ENCODE results near the gene PELO.

PELO gene

DNA sequence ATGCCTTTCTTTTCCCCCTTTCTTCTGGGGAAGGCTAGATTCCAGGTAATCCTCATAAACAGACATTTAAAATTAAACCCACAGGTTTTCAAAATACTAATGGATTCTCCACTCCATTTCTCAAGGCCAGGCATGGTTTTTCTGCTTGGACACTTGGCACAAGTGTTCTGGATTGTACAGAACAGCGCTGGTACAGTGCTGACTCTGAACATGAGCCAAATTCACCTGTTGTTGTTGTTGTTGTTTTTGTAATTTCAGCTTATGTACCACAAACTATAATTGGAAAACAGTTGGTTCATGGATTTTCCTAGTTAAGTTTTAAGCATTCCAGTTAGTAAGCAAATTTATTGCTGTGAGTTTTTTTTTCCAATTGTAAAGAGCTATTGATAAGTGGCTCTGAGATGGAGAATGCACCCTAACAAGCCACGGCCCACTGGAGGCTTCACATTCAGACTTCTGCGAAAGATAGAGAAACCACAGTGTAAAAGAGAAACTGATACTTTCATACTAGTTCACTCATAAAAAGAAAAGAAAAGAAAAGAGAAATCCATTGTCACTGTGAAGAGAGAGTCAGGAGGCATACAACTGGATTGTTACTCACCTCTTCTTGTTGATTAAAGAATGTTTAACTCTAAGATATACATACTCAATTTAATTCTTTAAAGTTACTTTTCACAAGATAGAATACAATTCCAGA lies 16.2 kb upstream of the PELO start:
- in situ Hi-C loops (cut with MboI; ENCODE audit: low sequenced_read_pairs): no loop called here

GRCh38 chr5:52772668-52773067 lies 15.0 kb upstream of the PELO start:
- in situ Hi-C loops (cut with MboI; ENCODE audit: low sequenced_read_pairs): no loop called here

- in situ Hi-C loops (cut with MboI; ENCODE audit: low sequenced_read_pairs): no loop called here
These were observed 14.4 kb upstream of the PELO start for GRCh38 chr5:52773342-52773741.

- in situ Hi-C loops (cut with MboI; ENCODE audit: low sequenced_read_pairs): no loop called here
These were observed 13.7 kb upstream of the PELO start for GRCh38 chr5:52774005-52774410.

DNA sequence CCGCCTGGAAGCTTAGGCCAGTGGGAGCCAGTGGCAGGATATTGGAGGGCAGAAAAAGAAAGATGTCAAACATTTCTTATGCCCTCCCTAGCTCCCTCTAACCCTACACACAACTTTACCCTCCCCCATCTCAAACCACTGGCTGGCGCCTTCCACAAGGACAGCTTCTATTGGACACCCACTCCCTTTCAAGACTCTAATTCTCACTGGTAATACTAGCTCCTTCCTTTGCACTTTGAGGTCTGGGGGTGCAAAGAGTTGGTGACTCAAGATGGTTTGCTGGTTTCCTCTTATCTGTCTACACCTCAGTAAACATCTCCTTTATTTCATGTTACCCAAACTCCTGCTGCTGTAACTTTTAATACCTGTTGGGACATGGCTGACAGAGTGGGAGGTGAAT lies 11.6 kb upstream of the PELO start:
- in situ Hi-C loops (cut with MboI; ENCODE audit: low sequenced_read_pairs): no loop called here

DNA sequence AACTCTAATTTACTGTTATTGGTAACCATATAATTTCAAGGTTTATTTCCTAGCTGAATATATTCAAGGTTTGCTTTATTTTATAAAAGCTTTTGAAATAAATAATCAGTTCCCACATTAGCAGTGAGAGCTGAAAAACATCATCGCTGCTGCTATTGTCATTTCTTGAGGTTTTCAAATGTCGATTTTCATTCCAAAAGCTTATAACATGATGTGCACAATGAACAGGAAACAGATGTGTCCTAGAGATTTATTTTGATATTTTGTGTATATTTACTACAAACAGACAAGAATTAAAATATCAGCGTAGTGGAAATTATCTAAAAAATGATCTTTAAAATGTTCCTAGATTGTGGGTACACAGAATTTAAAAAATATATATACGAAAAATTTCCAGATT lies 10.5 kb upstream of the PELO start:
- in situ Hi-C loops (cut with MboI; ENCODE audit: low sequenced_read_pairs): no loop called here

- in situ Hi-C loops (cut with MboI; ENCODE audit: low sequenced_read_pairs): no loop called here
These were observed 8.9 kb upstream of the PELO start for GRCh38 chr5:52778781-52779180.

- in situ Hi-C loops (cut with MboI; ENCODE audit: low sequenced_read_pairs): no loop called here
These were observed 8.5 kb upstream of the PELO start for GRCh38 chr5:52779213-52779612.

DNA sequence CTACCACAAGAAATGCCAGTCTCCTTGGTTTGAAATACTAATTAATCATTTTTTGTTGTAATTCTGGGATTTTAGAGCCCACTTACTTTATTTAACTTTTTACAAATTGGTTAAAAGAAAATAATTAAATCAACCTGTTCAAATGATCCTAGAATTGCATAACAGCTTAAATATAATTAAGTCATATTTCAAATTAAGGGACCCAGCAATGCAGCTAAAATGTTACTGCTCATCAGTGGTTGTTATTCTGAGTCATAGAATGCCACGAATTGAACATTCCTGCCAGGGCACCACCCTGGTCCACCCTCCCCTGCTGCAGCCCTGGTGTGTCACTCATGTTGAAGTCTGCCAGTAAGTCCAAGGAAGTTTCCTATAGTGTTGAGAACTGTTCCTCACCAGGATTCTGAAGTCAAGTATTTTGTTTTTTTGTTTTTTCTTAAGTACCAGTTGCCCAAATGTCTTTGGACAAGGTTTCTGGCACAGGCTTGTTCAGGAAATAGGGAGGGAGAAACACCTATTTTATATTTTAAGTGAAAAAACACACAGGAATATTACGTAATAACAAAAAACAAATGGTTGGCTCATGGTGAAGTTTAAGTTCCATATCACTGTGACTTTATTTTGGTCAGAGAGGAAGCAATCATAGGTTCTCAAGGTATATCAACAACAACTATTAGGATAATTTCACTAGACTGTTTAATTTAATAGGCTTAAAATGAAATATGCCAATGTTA lies 4.3 kb upstream of the PELO start:
- in situ Hi-C loops (cut with MboI; ENCODE audit: low sequenced_read_pairs): no loop called here

DNA sequence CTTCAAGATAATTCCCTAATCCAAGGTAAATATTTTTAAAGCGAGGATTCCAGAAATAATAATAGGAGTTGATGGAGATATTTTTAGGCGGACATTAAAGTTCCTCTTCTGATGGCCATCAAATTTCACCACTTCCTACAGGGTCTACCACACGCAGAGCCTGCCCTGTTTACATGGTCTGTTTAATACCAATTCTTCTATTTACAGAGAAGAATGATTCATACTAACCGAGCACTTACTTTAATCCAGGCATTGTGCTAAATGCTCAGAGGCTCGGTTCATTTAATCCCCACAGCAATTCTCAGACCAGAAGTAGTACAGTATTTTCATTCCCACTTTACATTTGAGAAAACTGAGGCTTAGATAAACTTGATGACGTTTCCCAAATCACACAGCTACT lies 3.0 kb upstream of the PELO start:
- in situ Hi-C loops (cut with MboI; ENCODE audit: low sequenced_read_pairs): no loop called here

- in situ Hi-C loops (cut with MboI; ENCODE audit: low sequenced_read_pairs): no loop called here
These were observed 1.3 kb upstream of the PELO start for GRCh38 chr5:52786391-52786790.

DNA sequence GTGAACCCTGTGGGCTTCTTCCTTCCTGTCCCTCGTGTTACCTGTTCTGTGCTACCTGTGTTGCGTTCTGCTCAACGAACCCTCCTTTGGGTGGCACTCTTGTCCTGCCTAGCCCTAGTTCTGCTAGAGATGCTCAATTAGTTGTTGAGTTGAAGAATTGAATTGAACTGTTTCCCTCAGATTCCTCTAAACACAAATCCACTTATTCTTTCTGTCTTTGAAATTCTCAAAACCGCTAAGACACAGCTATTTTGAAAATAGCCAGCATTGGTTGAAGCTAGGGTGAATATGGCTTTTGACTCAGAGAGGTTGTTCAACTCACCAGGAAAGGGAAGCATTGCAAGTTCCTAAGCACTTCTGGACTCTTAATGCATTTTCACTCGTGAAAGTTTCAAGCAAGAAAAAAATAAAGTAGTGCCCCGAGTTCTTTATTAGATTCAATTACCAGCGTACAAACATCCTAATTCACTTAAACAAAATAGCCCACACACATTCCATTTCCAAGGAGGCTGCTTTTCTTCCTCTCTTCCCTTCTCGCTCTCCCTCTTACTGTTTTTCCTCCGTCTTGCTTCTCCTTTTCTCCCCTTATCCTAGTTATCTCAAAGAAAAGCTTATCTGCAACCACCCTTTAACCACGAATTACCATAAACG lies 642 bp upstream of the PELO start:
- in situ Hi-C loops (cut with MboI; ENCODE audit: low sequenced_read_pairs): no loop called here

DNA sequence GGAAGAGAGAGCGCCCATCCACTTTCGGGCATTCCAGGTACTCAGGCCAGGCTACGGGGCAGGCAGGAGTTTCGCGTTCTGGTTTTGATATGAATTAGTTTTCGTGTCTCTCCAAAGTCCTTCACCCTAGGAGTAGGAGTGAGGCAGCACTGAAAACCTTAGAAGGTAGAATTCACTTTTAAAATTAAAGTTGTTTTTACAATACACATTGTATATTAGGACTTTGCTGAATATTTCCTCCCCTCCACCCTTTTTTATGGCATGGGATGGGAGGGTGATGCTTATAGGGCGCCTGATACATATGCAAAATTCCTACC lies 747 bp downstream of the PELO start:
- in situ Hi-C loops (cut with MboI; ENCODE audit: low sequenced_read_pairs): no loop called here

GRCh38 chr5:52789378-52789777 lies 1.7 kb downstream of the PELO start:
- in situ Hi-C loops (cut with MboI; ENCODE audit: low sequenced_read_pairs): no loop called here

- in situ Hi-C loops (cut with MboI; ENCODE audit: low sequenced_read_pairs): no loop called here
These were observed 2.1 kb downstream of the PELO start for GRCh38 chr5:52789851-52790250.

DNA sequence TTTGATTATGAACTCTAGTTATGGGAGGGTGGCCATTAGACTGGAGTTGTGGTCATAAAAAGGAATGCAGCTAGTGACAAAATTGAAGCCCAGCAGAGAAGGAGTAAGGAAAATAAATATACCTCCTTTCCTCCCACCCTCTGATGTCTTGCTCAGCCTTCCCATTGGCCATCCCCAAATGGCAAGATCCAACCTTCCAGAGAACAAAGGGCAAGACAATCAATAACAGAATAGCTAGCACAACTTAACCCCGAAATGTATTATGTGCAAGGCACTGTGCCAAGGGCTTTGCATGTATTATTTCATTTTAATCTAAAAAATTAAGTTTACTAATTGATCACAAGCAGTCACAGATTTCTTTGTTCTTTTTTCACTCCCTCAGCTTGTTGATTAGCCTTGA lies 3.6 kb downstream of the PELO start:
- in situ Hi-C loops (cut with MboI; ENCODE audit: low sequenced_read_pairs): no loop called here

DNA sequence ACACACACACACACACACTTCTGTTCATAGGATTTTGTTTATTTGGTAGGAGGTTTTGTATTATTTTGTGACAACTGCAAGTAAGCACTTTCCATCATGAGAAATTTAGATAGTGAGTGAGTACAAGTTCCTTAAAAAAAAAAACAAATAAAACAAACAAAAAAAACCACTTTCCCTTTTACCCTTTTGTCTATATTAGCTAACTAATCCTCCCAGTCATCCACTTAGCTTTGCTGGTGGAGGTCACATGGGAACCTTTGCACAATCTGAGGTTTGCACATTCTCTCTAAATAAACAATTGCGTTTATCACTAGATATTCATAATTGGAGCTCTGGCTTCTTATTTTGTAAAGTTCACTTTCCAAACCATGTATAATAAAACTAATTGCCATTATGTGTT lies 6.8 kb downstream of the PELO start:
- in situ Hi-C loops (cut with MboI; ENCODE audit: low sequenced_read_pairs): no loop called here

DNA sequence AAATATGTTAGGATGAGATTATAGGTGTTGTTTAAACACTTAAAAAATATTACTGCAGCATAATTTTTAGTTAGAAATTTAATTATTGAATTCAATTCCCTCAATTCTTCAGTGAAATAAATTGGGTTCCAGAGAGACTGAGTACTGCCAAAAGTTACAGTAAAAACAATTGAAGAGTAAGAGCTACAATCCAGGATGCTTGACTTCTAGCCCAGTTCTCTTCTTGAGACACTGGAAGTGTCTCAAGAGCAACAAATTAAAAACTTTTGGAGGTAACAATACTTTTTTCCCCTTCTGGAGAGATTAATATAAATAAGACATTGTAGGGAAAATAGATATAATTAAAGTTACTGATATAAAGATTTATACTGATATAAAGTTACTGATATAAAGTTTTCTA lies 8.3 kb downstream of the PELO start:
- in situ Hi-C loops (cut with MboI; ENCODE audit: low sequenced_read_pairs): no loop called here

GRCh38 chr5:52796516-52797103 lies 8.9 kb downstream of the PELO start:
- in situ Hi-C loops (cut with MboI; ENCODE audit: low sequenced_read_pairs): no loop called here

DNA sequence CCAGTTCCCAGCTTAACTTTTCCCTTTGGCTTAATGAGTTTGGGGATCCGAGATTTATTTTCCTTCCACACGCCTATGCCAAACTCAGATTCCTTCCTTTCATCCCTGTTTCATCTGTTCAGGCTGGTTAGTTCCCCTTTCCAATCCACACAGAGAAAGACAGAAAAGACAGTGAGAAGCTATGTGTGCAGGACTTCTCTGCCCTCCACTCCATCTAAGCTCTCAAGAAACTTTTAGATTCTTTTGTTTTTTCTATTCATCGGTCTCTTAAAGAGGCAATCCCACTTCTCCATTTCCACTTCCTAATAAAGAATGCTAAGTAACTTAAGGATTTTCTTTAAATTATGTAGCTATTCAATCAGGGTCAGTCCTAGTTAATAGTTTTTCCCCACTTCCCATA lies 11.2 kb downstream of the PELO start:
- in situ Hi-C loops (cut with MboI; ENCODE audit: low sequenced_read_pairs): no loop called here

DNA sequence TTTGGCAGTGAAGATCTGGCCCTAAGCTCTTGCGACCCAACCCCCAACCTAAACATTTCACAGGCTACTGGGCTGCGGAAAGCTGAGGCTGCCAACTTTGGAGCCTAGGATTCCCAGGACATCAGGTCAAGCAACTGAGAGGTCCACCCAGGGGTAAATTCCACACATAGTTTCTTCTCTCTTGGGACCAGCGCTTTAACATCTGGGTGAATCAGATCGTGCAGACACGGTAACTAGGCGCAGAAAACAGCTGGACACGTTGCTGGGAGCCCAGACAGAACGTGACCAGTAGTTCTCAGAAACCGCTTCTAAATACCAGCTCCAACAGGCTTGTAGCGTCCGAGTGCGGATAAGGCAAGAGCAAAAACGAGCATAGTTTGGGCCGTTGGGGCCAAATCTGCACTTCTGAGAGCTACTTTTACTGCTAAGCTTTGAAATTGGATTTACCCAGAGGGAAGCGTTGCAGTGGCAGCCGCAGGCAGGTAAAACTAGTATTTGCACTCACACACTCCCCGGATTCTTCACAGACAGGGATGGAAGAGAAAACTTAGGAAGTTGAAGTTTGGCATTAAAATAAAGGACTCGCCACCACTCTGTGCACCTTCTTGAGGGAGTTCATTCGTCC lies 11.8 kb downstream of the PELO start:
- in situ Hi-C loops (cut with MboI; ENCODE audit: low sequenced_read_pairs): no loop called here

DNA sequence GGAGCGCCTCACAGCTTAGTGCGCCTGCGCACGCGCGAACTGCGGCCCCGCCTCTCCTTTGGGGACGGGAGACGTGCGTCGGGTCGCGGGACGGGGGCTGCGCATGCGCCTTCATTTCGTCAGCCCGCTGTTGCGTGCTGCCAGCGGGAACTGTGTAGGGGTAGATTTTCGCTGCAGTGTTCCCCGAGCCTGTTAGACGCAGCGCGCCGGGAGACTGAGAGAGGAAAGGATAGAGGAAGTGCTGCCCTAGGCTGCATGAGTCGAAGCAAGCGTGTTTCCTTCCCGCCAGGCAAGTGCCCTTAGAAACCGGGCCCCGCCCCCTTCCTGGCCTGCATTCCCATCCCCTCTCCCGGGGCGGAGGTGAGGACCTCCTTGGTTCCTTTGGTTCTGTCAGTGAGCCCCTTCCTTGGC lies 12.3 kb downstream of the PELO start:
- in situ Hi-C loops (cut with MboI; ENCODE audit: low sequenced_read_pairs): no loop called here
